Muscle layer of colon (tissue), 2 donors: ENCODE measurements around the gene KRTAP17-1.

Experiments
- H3K27ac ChIP-seq: one replicate; pipeline ENCODE4 v1.7.0; 2013; ENCODE audit warnings: low read depth, mild to moderate bottlenecking, low read length, moderate library complexity
- H3K27me3 ChIP-seq, 2 donors: one replicate each; pipeline ENCODE4 v1.7.0; 2013; ENCODE audit warnings: low read length in 2 of 2, mild to moderate bottlenecking in 2 of 2; ENCODE audit not compliant: insufficient read depth in 2 of 2, control insufficient read depth in 1 of 2
- H3K36me3 ChIP-seq: one replicate; pipeline ENCODE4 v1.7.0; 2013; ENCODE audit warnings: mild to moderate bottlenecking, low read length; ENCODE audit not compliant: insufficient read depth
- H3K4me1 ChIP-seq: one replicate; pipeline ENCODE4 v1.7.0; 2013; ENCODE audit warnings: mild to moderate bottlenecking, low read length; ENCODE audit not compliant: insufficient read depth
- H3K4me3 ChIP-seq, 2 donors: one replicate each; pipeline ENCODE4 v1.7.0; 2013; ENCODE audit warnings: low read length in 2 of 2, low read depth in 1 of 2, mild to moderate bottlenecking in 1 of 2, moderate library complexity in 1 of 2
- H3K9ac ChIP-seq: one replicate; pipeline ENCODE4 v1.7.0; 2013; ENCODE audit warnings: low read length
- H3K9me3 ChIP-seq: one replicate; pipeline ENCODE4 v1.7.0; 2013; ENCODE audit warnings: mild to moderate bottlenecking, low read length
- donor health status: abdominal sarcoma.
- donor health status: Adenocarcinoma of cecum.

The KRTAP17-1 gene

GRCh38 chr17:41329279-41329948 is 13.9 kb upstream of the KRTAP17-1 start:
- H3K4me1 ChIP-seq, result no peaks in the 10 kb centered on the region
- H3K36me3 ChIP-seq, result no peaks in the 10 kb centered on the region
- no peaks in the 10 kb centered on the region for H3K27me3 ChIP-seq
- no peaks in the 10 kb centered on the region for H3K9me3 ChIP-seq
- H3K9ac ChIP-seq, result no peak overlapping the region
- H3K4me3 ChIP-seq, result no peak overlapping the region
- no peak overlapping the region for H3K27ac ChIP-seq

DNA sequence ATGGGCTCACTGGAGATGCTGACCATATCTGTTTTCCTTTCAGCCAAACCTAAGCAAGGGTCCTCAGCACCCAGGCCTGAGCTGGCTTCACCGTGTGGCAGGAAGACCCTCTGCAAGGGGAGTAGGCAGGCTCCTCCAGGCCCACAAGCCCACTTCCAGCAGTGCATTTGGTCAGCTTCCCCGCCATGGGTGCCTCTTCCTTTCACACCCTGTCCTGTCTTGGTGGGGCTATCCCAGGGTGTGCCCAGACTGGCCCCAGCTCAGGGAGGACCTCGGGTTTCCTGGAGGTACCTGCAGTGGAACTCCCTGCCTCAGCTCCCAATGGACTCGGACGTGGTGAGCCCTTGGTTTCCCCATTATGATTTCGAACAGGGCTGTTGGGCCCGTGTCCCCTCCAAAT is 12.7 kb upstream of the KRTAP17-1 start:
- Histone ChIP-seq H3K27me3 (no peaks in the 10 kb centered on the region), H3K27ac (no peak overlapping the region), H3K9me3 (no peaks in the 10 kb centered on the region), H3K9ac (no peak overlapping the region), H3K4me3 (no peak overlapping the region), H3K4me1 (no peaks in the 10 kb centered on the region), H3K36me3 (no peaks in the 10 kb centered on the region)

- no peak overlapping the region for H3K4me3 ChIP-seq
- H3K36me3 ChIP-seq, result no peaks in the 10 kb centered on the region
- no peak overlapping the region for H3K9ac ChIP-seq
- no peaks in the 10 kb centered on the region for H3K4me1 ChIP-seq
- no peaks in the 10 kb centered on the region for H3K9me3 ChIP-seq
- no peak overlapping the region for H3K27ac ChIP-seq
- no peaks in the 10 kb centered on the region for H3K27me3 ChIP-seq
Measured at GRCh38 chr17:41327411-41328120, 12.1 kb upstream of the KRTAP17-1 start.

- Histone ChIP-seq H3K4me1 (no peaks in the 10 kb centered on the region), H3K27ac (no peak overlapping the region)
Measured at GRCh38 chr17:41326173-41327145, 10.9 kb upstream of the KRTAP17-1 start.

GRCh38 chr17:41325611-41326010 is 10.1 kb upstream of the KRTAP17-1 start:
- no peak overlapping the region for H3K27ac ChIP-seq
- no peaks in the 10 kb centered on the region for H3K9me3 ChIP-seq
- H3K4me3 ChIP-seq, result no peak overlapping the region
- no peaks in the 10 kb centered on the region for H3K4me1 ChIP-seq
- H3K27me3 ChIP-seq, result no peaks in the 10 kb centered on the region
- no peaks in the 10 kb centered on the region for H3K36me3 ChIP-seq
- no peak overlapping the region for H3K9ac ChIP-seq

More at GRCh38 chr17:41326173-41327145, 10.9 kb upstream of the KRTAP17-1 start:
- H3K36me3 ChIP-seq, result no peaks in the 10 kb centered on the region
- no peak overlapping the region for H3K9ac ChIP-seq
- H3K9me3 ChIP-seq, result no peaks in the 10 kb centered on the region
- H3K27me3 ChIP-seq, result no peaks in the 10 kb centered on the region
- no peak overlapping the region for H3K4me3 ChIP-seq

GRCh38 chr17:41325126-41325525 is 9.6 kb upstream of the KRTAP17-1 start:
- no peak overlapping the region for H3K4me3 ChIP-seq
- H3K9ac ChIP-seq, result no peak overlapping the region
- H3K27ac ChIP-seq, result no peak overlapping the region
- no peaks in the 10 kb centered on the region for H3K36me3 ChIP-seq
- H3K27me3 ChIP-seq, result no peaks in the 10 kb centered on the region
- no peaks in the 10 kb centered on the region for H3K4me1 ChIP-seq
- no peaks in the 10 kb centered on the region for H3K9me3 ChIP-seq

DNA sequence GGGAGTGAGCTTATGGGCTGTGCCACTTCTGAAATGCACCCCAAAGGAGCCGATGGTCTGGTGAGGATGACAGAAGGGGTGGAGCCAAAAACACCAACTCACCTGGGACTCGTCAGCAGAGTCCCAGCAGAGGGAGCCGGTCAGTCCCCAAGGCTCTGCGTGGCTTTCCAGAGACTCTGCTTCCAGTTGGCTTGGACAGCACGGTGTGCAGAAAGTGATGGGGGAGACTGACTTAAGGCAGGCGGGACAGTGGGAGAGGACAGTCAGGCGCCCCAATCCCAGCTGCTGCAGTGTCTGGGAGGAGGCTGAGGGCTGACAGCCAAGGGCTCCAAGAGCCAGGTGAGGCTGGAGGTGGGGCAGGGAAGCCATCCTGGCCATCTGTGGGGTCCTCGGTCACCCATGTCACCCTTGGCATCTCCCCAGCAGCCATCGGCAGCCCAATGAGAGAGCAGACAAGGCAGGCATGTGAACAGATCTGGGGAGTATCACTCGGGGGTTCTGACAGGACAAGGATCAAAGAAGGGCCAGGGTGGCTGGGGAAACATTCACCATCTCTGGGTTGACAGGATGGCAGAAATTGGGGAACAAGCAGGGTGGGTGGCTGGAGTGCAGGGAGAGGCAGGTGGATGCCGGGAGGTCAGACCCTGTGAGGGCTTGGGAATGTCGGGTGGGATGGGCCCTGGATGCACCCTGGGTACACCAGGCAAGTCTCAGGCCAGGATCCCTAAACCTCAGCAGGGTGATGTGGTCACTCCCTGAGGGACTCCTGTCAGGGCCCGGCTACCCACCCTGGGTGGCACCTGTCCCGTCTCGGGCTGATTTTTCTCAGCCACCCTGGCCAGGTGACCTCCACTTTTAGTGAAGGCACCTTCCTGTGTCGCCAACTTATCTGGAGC is 8.9 kb upstream of the KRTAP17-1 start:
- no peaks in the 10 kb centered on the region for H3K36me3 ChIP-seq
- no peak overlapping the region for H3K4me3 ChIP-seq
- no peak overlapping the region for H3K27ac ChIP-seq
- no peak overlapping the region for H3K9ac ChIP-seq
- no peaks in the 10 kb centered on the region for H3K4me1 ChIP-seq
- no peaks in the 10 kb centered on the region for H3K27me3 ChIP-seq
- no peaks in the 10 kb centered on the region for H3K9me3 ChIP-seq

GRCh38 chr17:41322903-41323895 is 7.7 kb upstream of the KRTAP17-1 start:
- Histone ChIP-seq H3K27me3 (no peaks in the 10 kb centered on the region), H3K27ac (no peak overlapping the region), H3K9ac (no peak overlapping the region), H3K4me3 (no peak overlapping the region), H3K36me3 (no peaks in the 10 kb centered on the region), H3K9me3 (no peaks in the 10 kb centered on the region), H3K4me1 (no peaks in the 10 kb centered on the region)

GRCh38 chr17:41322094-41322902 is 6.8 kb upstream of the KRTAP17-1 start:
- no peaks in the 10 kb centered on the region for H3K36me3 ChIP-seq
- no peaks in the 10 kb centered on the region for H3K4me1 ChIP-seq

More at GRCh38 chr17:41322094-41322902, 6.8 kb upstream of the KRTAP17-1 start:
- Histone ChIP-seq H3K9me3 (no peaks in the 10 kb centered on the region), H3K4me3 (no peak overlapping the region), H3K27ac (no peak overlapping the region), H3K27me3 (no peaks in the 10 kb centered on the region), H3K9ac (no peak overlapping the region)
